KOPT-K1 (cell line): Measurements from ENCODE around the gene VPS8.

Experiments used
- H3K27ac ChIP-seq: fragments of 200-600 bp; sonication (generic); 2 replicates; pipeline ENCODE4 v1.5.1; 2016; ENCODE audit warnings: antibody characterized with exemption, mild to moderate bottlenecking, low read depth, low read length; ENCODE audit not compliant: poor library complexity, severe bottlenecking
- H3K36me3 ChIP-seq: fragments of 200-600 bp; sonication (generic); 2 replicates; pipeline ENCODE4 v1.5.1; 2017; ENCODE audit warnings: antibody characterized with exemption, mild to moderate bottlenecking, low read length, moderate library complexity; ENCODE audit not compliant: insufficient read depth
- H3K9me3 ChIP-seq: fragments of 200-600 bp; sonication (generic); 2 replicates; pipeline ENCODE4 v1.5.1; 2017; ENCODE audit warnings: antibody characterized with exemption, low read length, mild to moderate bottlenecking; ENCODE audit not compliant: insufficient read depth, poor library complexity, severe bottlenecking

The VPS8 gene

GRCh38 chr3:184814214-184814613, 2.2 kb downstream of the VPS8 start:
- no peak overlapping the region for H3K27ac ChIP-seq

GRCh38 chr3:184815046-184815930, 3.3 kb downstream of the VPS8 start:
- Histone ChIP-seq H3K27ac (no peak overlapping the region), H3K36me3 (peaks cover 3% of the 10 kb centered on the region; the same call in 1 of the 2 replicates), H3K9me3 (no peaks in the 10 kb centered on the region)

More at GRCh38 chr3:184814214-184814613, 2.2 kb downstream of the VPS8 start:
- no peaks in the 10 kb centered on the region for H3K9me3 ChIP-seq
- peaks cover 3% of the 10 kb centered on the region; the same call in 1 of the 2 replicates for H3K36me3 ChIP-seq

- Histone ChIP-seq H3K36me3 (peaks cover 3% of the 10 kb centered on the region; the same call in 1 of the 2 replicates), H3K9me3 (no peaks in the 10 kb centered on the region), H3K27ac (no peak overlapping the region)
These were observed 4.6 kb downstream of the VPS8 start for GRCh38 chr3:184816614-184817013.

- no peaks in the 10 kb centered on the region for H3K9me3 ChIP-seq
- H3K36me3 ChIP-seq: peaks cover 5% of the 10 kb centered on the region; the same call in 1 of the 2 replicates
- no peak overlapping the region for H3K27ac ChIP-seq
These were observed 8.6 kb downstream of the VPS8 start for GRCh38 chr3:184820525-184820924.

- H3K27ac ChIP-seq: no peak overlapping the region
- H3K9me3 ChIP-seq: no peaks in the 10 kb centered on the region
- H3K36me3 ChIP-seq: peaks cover 6% of the 10 kb centered on the region; the same call in 1 of the 2 replicates
These were observed 9.1 kb downstream of the VPS8 start for GRCh38 chr3:184821034-184821433.

- Histone ChIP-seq H3K9me3 (no peaks in the 10 kb centered on the region), H3K36me3 (0 out of 2 replicates have a peak, but pooled peaks cover 3% of the 10 kb centered on the region), H3K27ac (no peak overlapping the region)
These were observed 10.1 kb downstream of the VPS8 start for GRCh38 chr3:184822081-184822480.

GRCh38 chr3:184822654-184823053, 10.7 kb downstream of the VPS8 start:
- Histone ChIP-seq H3K27ac (no peak overlapping the region), H3K36me3 (0 out of 2 replicates have a peak, but pooled peaks cover 3% of the 10 kb centered on the region), H3K9me3 (no peaks in the 10 kb centered on the region)

- Histone ChIP-seq H3K27ac (no peak overlapping the region), H3K9me3 (no peaks in the 10 kb centered on the region), H3K36me3 (0 out of 2 replicates have a peak, but pooled peaks cover 3% of the 10 kb centered on the region)
These were observed 12.0 kb downstream of the VPS8 start for GRCh38 chr3:184823990-184824389.

- no peaks in the 10 kb centered on the region for H3K9me3 ChIP-seq
- no peak overlapping the region for H3K27ac ChIP-seq
- 0 out of 2 replicates have a peak, but pooled peaks cover 3% of the 10 kb centered on the region for H3K36me3 ChIP-seq
These were observed 13.3 kb downstream of the VPS8 start for GRCh38 chr3:184825121-184825820.

- Histone ChIP-seq H3K36me3 (peaks cover 11% of the 10 kb centered on the region; the same call in 1 of the 2 replicates), H3K9me3 (no peaks in the 10 kb centered on the region), H3K27ac (no peak overlapping the region)
These were observed 15.6 kb downstream of the VPS8 start for GRCh38 chr3:184827572-184827971.

- Histone ChIP-seq H3K9me3 (no peaks in the 10 kb centered on the region), H3K27ac (no peak overlapping the region), H3K36me3 (peaks cover 43% of the 10 kb centered on the region)
These were observed 20.1 kb downstream of the VPS8 start for GRCh38 chr3:184832044-184832443.

GRCh38 chr3:184832903-184833302, 20.9 kb downstream of the VPS8 start:
- no peaks in the 10 kb centered on the region for H3K9me3 ChIP-seq
- no peak overlapping the region for H3K27ac ChIP-seq
- H3K36me3 ChIP-seq: peaks cover 43% of the 10 kb centered on the region

- H3K36me3 ChIP-seq: peaks cover 48% of the 10 kb centered on the region
- H3K27ac ChIP-seq: no peak overlapping the region
These were observed 24.3 kb downstream of the VPS8 start for GRCh38 chr3:184836090-184836822.

GRCh38 chr3:184842433-184842832, 30.5 kb downstream of the VPS8 start:
- no peaks in the 10 kb centered on the region for H3K9me3 ChIP-seq
- no peak overlapping the region for H3K27ac ChIP-seq
- peaks cover 5% of the 10 kb centered on the region; the same call in 1 of the 2 replicates for H3K36me3 ChIP-seq

More at GRCh38 chr3:184836090-184836822, 24.3 kb downstream of the VPS8 start:
- H3K9me3 ChIP-seq: no peaks in the 10 kb centered on the region
